ENCODE data around the gene MLH1.

GRCh38 chr3:36957063-36957462, 36.3 kb upstream of the MLH1 start:
- TF ChIP-seq EHMT2 (IDR thresholded peaks at IDR 0.05; ENCODE audit: low read depth), result no peak
- no peak for TF ChIP-seq REST (IDR thresholded peaks at IDR 0.05)
- TF ChIP-seq CEBPB (IDR thresholded peaks at IDR 0.05), result no peak
- no peak for TF ChIP-seq KDM1A (IDR thresholded peaks at IDR 0.05; ENCODE audit: low read depth)
- TF ChIP-seq, protein P1, sequence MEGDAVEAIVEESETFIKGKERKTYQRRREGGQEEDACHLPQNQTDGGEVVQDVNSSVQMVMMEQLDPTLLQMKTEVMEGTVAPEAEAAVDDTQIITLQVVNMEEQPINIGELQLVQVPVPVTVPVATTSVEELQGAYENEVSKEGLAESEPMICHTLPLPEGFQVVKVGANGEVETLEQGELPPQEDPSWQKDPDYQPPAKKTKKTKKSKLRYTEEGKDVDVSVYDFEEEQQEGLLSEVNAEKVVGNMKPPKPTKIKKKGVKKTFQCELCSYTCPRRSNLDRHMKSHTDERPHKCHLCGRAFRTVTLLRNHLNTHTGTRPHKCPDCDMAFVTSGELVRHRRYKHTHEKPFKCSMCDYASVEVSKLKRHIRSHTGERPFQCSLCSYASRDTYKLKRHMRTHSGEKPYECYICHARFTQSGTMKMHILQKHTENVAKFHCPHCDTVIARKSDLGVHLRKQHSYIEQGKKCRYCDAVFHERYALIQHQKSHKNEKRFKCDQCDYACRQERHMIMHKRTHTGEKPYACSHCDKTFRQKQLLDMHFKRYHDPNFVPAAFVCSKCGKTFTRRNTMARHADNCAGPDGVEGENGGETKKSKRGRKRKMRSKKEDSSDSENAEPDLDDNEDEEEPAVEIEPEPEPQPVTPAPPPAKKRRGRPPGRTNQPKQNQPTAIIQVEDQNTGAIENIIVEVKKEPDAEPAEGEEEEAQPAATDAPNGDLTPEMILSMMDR (IDR thresholded peaks at IDR 0.05), result no peak

Data from A549 (cell line).